Neural crest cell (in vitro differentiated cells): ENCODE results near the gene GNAQ. TPM values are rescaled to one million over a fixed set of nuclear protein-coding genes. Genes with fewer than 3 reads are reported as not detected.

Experiments
- DNase-seq: peaks from one replicate; pipeline ENCODE4 v3.0.0; 2021; ENCODE audit warnings: low read depth, mixed read lengths, low spot score
- H3K27ac Mint-ChIP-seq: one replicate; pipeline ENCODE4 v1.8.0; 2021; ENCODE audit warnings: mild to moderate bottlenecking, mixed read lengths; ENCODE audit not compliant: unreplicated experiment
- H3K27me3 Mint-ChIP-seq: 2 replicates; pipeline ENCODE4 v1.8.0; 2021; ENCODE audit warnings: low read depth, mild to moderate bottlenecking, mixed read lengths
- H3K36me3 Mint-ChIP-seq: 2 replicates; pipeline ENCODE4 v1.8.0; 2021; ENCODE audit warnings: low read depth, mild to moderate bottlenecking, mixed read lengths
- H3K4me1 Mint-ChIP-seq: 2 replicates; pipeline ENCODE4 v1.8.0; 2021; ENCODE audit warnings: mixed read lengths
- H3K4me3 Mint-ChIP-seq: one replicate; pipeline ENCODE4 v1.8.0; 2021; ENCODE audit warnings: mild to moderate bottlenecking, mixed read lengths
- H3K9me3 Mint-ChIP-seq: 2 replicates; pipeline ENCODE4 v1.8.0; 2021; ENCODE audit warnings: mixed read lengths
- total RNA-seq: library from RNA; stranded (reverse); gene quantifications from 2 replicates; pipeline ENCODE4 v1.2.1, GENCODE V29; 2021
- TF ChIP-seq, protein P1 (sequence below): fragments of 200-600 bp; sonication (generic); conservative IDR thresholded peaks from 2 replicates; pipeline ENCODE4 v1.5.0; 2021; ENCODE audit warnings: antibody characterized with exemption, mild to moderate bottlenecking

The GNAQ gene
- total RNA-seq, 1 donor from 2014 or later: 53.3 TPM

DNA sequence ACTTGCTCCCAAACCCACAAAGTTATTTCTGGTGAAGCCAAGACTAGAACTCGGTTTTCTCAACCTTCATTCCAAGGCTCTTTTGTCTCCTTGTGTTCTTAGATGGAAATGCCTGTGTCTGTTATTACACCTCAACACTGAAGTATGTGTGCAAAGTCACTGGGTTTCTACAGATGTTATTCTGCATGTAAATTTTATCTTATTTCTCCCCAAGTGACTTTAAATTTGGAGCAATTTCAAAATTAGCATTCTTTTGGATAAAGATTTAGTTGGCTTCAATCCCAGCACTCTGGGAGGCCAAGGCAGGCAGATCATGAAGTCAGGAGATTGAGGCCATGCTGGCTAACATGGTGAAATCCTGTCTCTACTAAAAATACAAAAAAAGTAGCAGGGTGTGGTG is 279.1 kb downstream of the GNAQ start:
- Mint-ChIP-seq H3K36me3 (peaks cover 25% of the 10 kb centered on the region), H3K4me3 (no peak overlapping the region), H3K4me1 (peaks cover 7% of the 10 kb centered on the region), H3K27ac (no peak overlapping the region), H3K9me3 (peaks cover 6% of the 10 kb centered on the region), H3K27me3 (no peaks in the 10 kb centered on the region)
- TF ChIP-seq, protein P1, sequence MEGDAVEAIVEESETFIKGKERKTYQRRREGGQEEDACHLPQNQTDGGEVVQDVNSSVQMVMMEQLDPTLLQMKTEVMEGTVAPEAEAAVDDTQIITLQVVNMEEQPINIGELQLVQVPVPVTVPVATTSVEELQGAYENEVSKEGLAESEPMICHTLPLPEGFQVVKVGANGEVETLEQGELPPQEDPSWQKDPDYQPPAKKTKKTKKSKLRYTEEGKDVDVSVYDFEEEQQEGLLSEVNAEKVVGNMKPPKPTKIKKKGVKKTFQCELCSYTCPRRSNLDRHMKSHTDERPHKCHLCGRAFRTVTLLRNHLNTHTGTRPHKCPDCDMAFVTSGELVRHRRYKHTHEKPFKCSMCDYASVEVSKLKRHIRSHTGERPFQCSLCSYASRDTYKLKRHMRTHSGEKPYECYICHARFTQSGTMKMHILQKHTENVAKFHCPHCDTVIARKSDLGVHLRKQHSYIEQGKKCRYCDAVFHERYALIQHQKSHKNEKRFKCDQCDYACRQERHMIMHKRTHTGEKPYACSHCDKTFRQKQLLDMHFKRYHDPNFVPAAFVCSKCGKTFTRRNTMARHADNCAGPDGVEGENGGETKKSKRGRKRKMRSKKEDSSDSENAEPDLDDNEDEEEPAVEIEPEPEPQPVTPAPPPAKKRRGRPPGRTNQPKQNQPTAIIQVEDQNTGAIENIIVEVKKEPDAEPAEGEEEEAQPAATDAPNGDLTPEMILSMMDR: no peak
- DNase-seq: no peak

DNA sequence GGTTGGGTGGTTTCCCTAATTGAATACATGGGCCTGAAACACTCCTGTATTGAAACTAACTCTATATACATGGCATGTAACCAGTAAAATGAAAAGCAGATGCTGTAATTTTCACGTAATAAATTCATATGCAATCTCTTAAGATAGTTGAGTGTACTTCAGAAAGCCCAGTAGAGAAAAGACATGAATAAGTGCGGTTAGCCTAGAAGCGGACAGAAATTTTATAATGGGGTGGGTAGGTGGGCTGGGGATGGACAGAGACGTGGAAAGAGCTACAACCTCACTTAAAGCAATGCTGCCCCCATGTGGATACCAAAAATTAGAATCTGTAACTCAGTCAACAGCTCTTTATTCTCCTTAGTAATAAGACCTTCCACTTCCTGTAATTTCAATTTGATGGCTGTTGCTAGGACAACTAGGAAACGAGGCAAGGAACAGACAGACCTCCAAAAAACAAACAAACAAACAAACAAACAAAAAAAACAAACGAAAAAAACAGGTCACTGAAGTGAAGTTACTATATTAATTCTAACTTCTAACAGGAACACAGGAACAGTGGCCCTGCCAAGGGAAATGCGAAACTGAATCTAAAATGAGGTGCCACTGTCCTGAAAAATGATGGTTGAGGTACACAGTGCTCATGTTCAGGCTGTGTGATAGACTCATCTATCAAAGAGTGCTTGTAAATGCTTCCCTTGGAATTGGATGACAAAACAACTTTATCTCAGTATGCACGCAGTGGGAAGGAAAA is 280.1 kb downstream of the GNAQ start:
- Mint-ChIP-seq H3K36me3 (peaks cover 18% of the 10 kb centered on the region), H3K27ac (no peak overlapping the region), H3K4me1 (peaks cover 7% of the 10 kb centered on the region), H3K4me3 (no peak overlapping the region), H3K9me3 (no peaks in the 10 kb centered on the region), H3K27me3 (no peaks in the 10 kb centered on the region)
- TF ChIP-seq, protein P1: peak; percentile 74
- peak; percentile 20 for DNase-seq

DNA sequence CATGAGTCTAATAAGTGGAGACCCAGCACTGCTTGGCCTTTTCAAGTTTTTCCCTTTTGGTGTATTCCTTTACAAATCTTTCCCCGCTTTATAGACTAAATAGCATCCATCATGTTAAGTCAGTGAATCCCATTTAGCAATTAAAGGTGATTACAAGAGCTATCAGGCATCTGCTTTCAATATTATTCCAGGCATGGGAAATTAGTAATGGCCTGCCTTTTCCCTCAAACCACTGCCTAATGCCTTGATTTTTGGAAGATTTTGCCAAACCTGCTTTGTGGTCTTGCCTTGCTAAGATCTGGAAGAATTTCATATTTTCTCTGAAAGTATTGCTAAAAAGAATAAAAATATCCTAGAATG is 280.6 kb downstream of the GNAQ start:
- no peak for DNase-seq
- Mint-ChIP-seq H3K4me1 (peaks cover 7% of the 10 kb centered on the region), H3K27me3 (no peaks in the 10 kb centered on the region), H3K4me3 (no peak overlapping the region), H3K36me3 (peaks cover 15% of the 10 kb centered on the region), H3K27ac (no peak overlapping the region), H3K9me3 (no peaks in the 10 kb centered on the region)
- TF ChIP-seq, protein P1: no peak

DNA sequence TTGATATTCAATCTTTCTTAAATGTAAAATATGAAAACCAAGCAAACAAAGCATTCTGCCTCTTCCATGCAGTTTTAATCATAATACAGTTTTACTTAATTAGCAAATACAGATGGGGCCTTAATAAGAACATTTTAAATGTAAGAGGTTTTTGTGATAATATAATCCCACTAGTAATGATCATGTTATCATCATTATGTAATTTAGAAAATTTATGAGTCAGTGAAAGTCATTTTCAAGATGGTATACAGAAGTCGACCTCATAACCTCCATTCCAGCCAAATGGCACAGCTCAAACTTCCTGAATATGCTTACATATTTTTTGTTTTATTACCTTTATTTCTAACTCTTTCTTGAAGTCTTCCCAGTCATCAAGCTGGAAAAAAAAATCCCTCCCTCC is 281.3 kb downstream of the GNAQ start:
- H3K27me3 Mint-ChIP-seq: no peaks in the 10 kb centered on the region
- H3K4me1 Mint-ChIP-seq: peaks cover 7% of the 10 kb centered on the region
- peaks cover 10% of the 10 kb centered on the region for H3K36me3 Mint-ChIP-seq
- no peak for DNase-seq
- no peaks in the 10 kb centered on the region for H3K9me3 Mint-ChIP-seq
- H3K4me3 Mint-ChIP-seq: no peak overlapping the region
- H3K27ac Mint-ChIP-seq: no peak overlapping the region
- TF ChIP-seq, protein P1: no peak

DNA sequence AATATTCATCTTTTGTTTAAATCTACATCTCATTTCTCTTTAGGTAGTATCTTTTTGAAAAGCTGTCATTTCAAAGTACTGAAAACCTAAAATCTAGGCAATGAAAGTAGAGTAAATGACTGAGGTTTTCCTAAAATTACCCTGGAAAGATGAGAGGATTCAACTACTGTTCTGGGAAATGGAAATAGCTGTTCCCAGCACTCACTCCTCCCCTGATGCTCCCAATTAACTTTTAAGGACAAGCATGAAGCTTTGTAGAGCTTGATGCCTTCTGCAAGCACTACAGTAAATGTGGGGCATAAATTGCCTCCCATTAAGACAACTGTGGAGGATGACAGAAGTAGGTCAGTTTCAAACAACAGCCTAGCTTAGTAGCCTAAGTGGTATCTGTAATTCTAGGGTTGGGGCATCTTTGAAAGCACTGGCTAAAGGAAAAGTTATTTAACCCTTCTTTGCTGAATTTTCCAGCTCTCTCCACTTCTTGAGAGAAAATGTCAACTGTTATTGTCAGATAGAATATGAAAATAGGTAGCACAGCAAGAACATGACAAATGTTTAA is 283.3 kb downstream of the GNAQ start:
- peaks cover 7% of the 10 kb centered on the region for H3K36me3 Mint-ChIP-seq
- peaks cover 7% of the 10 kb centered on the region for H3K4me1 Mint-ChIP-seq
- H3K27ac Mint-ChIP-seq: no peak overlapping the region
- no peaks in the 10 kb centered on the region for H3K9me3 Mint-ChIP-seq
- TF ChIP-seq, protein P1: no peak
- no peak for DNase-seq
- H3K27me3 Mint-ChIP-seq: no peaks in the 10 kb centered on the region
- H3K4me3 Mint-ChIP-seq: no peak overlapping the region
